ENCODE results near the gene PROC.
A peak's percentile ranks its signal among the peaks of the same experiment; 100 is the strongest.

Gene PROC

GRCh38 chr2:127414638-127415592, 3.3 kb upstream of the PROC start:
- no peak for DNase-seq

- DNase-seq, result peak; percentile 79
Observed at GRCh38 chr2:127415593-127416505, 2.4 kb upstream of the PROC start.

- no peak for DNase-seq
Observed at GRCh38 chr2:127416506-127417001, 1.7 kb upstream of the PROC start.

GRCh38 chr2:127417406-127417805, 821 bp upstream of the PROC start:
- DNase-seq, result no peak

GRCh38 chr2:127419112-127419430, 844 bp downstream of the PROC start:
- no peak for DNase-seq

- DNase-seq, result no peak
Observed at GRCh38 chr2:127419448-127420038, 1.3 kb downstream of the PROC start.

GRCh38 chr2:127420039-127420864, 2.0 kb downstream of the PROC start:
- no peak for DNase-seq

- no peak for DNase-seq
Observed at GRCh38 chr2:127421116-127421800, 3.0 kb downstream of the PROC start.

GRCh38 chr2:127421871-127422558, 3.8 kb downstream of the PROC start:
- DNase-seq, result no peak

- no peak for DNase-seq
Observed at GRCh38 chr2:127422559-127423477, 4.6 kb downstream of the PROC start.

GRCh38 chr2:127423478-127423843, 5.2 kb downstream of the PROC start:
- no peak for DNase-seq

- no peak for DNase-seq
Observed at GRCh38 chr2:127423880-127424279, 5.7 kb downstream of the PROC start.

GRCh38 chr2:127424598-127425520, 6.6 kb downstream of the PROC start:
- DNase-seq, result no peak

GRCh38 chr2:127425540-127426490, 7.6 kb downstream of the PROC start:
- no peak for DNase-seq

- no peak for DNase-seq
Observed at GRCh38 chr2:127426501-127427354, 8.5 kb downstream of the PROC start.

- no peak for DNase-seq
Observed at GRCh38 chr2:127427376-127428056, 9.3 kb downstream of the PROC start.

All from central memory CD4-positive, alpha-beta T cell (primary cell).